Measurements from ENCODE around the gene PTPRG. TPM values are rescaled to one million over a fixed set of nuclear protein-coding genes. Genes with fewer than 3 reads are reported as not detected.

PTPRG gene
- polyA plus RNA-seq, 1 donor (not counting 4 experiments of a cell fraction or from before 2014, with no cell fraction given): 12.1 TPM

GRCh38 chr3:61577760-61578159, 16.4 kb downstream of the PTPRG start:
- Histone ChIP-seq H3K9me1 (ENCODE audit: control insufficient read depth, extremely low read depth, insufficient read depth, low read length) (no peaks in the 10 kb centered on the region), H3K4me2 (ENCODE audit: control insufficient read depth, extremely low read depth, insufficient read depth, low read depth, low read length) (no peak overlapping the region), H3K4me1 (ENCODE audit: control insufficient read depth, extremely low read depth, insufficient read depth, low read length) (peaks cover 3% of the 10 kb centered on the region), H4K20me1 (ENCODE audit: control insufficient read depth, extremely low read depth, insufficient read depth, low read length) (no peaks in the 10 kb centered on the region), H3K9me3 (ENCODE audit: control insufficient read depth, low read depth, low read length) (peaks cover 2% of the 10 kb centered on the region), H3K36me3 (ENCODE audit: control insufficient read depth in 2 of 2, extremely low read depth in 1 of 2, insufficient read depth in 2 of 2, low read length in 2 of 2) (no peaks in the 10 kb centered on the region), H3K9ac (ENCODE audit: control insufficient read depth, extremely low read depth, insufficient read depth, low read length) (no peak overlapping the region), H3K4me3 (ENCODE audit: control insufficient read depth in 2 of 3, extremely low read depth in 1 of 3, insufficient read depth in 2 of 3, low read depth in 1 of 3, low read length in 3 of 3) (no peak overlapping the region), H3K27ac (ENCODE audit: control insufficient read depth, insufficient read depth, low read length) (no peak overlapping the region), H3K27me3 (ENCODE audit: control insufficient read depth, extremely low read depth, insufficient read depth, low read length) (no peaks in the 10 kb centered on the region), H3K79me2 (ENCODE audit: control insufficient read depth, insufficient read depth, low read length) (peaks cover 48% of the 10 kb centered on the region), H2AFZ (ENCODE audit: control insufficient read depth, low read length) (no peak overlapping the region)
- DNase-seq (ENCODE audit: low read depth, low spot score): no peak
- FAIRE-seq: no peak
- dilution Hi-C loops (cut with MboI; ENCODE audit: extremely low pct_ligation_motif_present, low sequenced_read_pairs): no loop called here
- no peak for TF ChIP-seq EZH2 (IDR thresholded peaks at IDR 0.05; ENCODE audit: low read length)
- TF ChIP-seq, protein P1, sequence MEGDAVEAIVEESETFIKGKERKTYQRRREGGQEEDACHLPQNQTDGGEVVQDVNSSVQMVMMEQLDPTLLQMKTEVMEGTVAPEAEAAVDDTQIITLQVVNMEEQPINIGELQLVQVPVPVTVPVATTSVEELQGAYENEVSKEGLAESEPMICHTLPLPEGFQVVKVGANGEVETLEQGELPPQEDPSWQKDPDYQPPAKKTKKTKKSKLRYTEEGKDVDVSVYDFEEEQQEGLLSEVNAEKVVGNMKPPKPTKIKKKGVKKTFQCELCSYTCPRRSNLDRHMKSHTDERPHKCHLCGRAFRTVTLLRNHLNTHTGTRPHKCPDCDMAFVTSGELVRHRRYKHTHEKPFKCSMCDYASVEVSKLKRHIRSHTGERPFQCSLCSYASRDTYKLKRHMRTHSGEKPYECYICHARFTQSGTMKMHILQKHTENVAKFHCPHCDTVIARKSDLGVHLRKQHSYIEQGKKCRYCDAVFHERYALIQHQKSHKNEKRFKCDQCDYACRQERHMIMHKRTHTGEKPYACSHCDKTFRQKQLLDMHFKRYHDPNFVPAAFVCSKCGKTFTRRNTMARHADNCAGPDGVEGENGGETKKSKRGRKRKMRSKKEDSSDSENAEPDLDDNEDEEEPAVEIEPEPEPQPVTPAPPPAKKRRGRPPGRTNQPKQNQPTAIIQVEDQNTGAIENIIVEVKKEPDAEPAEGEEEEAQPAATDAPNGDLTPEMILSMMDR (optimal IDR thresholded peaks at IDR 0.05 in 1 of 3, IDR thresholded peaks at IDR 0.05 in 1 of 3, conservative IDR thresholded peaks at IDR 0.05 in 1 of 3; ENCODE audit: extremely low read depth in 1 of 3, insufficient read depth in 2 of 3, low read length in 3 of 3): no peak

DNA sequence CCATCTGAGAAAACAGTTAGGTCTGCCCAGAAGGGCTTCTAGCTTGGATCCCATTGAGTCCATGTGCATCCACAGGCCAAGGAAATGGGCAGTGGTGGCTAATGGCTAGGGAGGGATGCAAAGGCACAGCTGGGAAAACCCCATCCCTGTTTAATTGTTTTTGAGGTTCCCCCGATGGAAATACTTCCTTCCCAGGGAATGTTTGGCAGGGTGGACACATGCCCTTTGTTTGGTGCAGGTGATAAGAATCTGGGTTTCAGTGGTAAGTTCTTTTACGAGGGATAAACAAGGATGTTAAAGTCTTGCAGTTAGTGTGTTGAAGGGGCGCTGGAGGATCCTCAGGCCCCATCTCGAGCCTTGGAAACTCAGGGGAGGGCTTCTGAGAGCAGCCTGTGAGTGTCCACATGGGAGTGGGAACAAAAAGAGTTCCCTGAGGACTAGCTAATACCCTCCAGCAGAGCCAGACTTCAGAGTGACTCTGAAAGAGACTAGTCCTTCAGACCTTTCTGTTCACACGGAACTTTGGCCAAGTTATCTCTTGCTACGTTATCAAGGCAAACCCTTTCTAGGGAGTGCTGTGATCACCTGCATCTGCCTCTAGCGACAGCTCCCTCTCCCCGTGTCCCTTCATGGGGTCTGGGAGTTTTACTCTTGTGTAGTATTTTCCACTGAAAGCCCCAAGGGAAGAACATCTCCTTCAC, 17.4 kb downstream of the PTPRG start:
- Histone ChIP-seq H3K9me3 (ENCODE audit: control insufficient read depth, low read depth, low read length) (peaks cover 2% of the 10 kb centered on the region), H2AFZ (ENCODE audit: control insufficient read depth, low read length) (no peak overlapping the region), H3K27me3 (ENCODE audit: control insufficient read depth, extremely low read depth, insufficient read depth, low read length) (no peaks in the 10 kb centered on the region), H3K4me2 (ENCODE audit: control insufficient read depth, extremely low read depth, insufficient read depth, low read depth, low read length) (no peak overlapping the region), H3K79me2 (ENCODE audit: control insufficient read depth, insufficient read depth, low read length) (peaks cover 45% of the 10 kb centered on the region), H4K20me1 (ENCODE audit: control insufficient read depth, extremely low read depth, insufficient read depth, low read length) (no peaks in the 10 kb centered on the region), H3K9me1 (ENCODE audit: control insufficient read depth, extremely low read depth, insufficient read depth, low read length) (no peaks in the 10 kb centered on the region), H3K4me1 (ENCODE audit: control insufficient read depth, extremely low read depth, insufficient read depth, low read length) (peaks cover 3% of the 10 kb centered on the region), H3K9ac (ENCODE audit: control insufficient read depth, extremely low read depth, insufficient read depth, low read length) (no peak overlapping the region), H3K36me3 (ENCODE audit: control insufficient read depth in 2 of 2, extremely low read depth in 1 of 2, insufficient read depth in 2 of 2, low read length in 2 of 2) (no peaks in the 10 kb centered on the region), H3K4me3 (ENCODE audit: control insufficient read depth in 2 of 3, extremely low read depth in 1 of 3, insufficient read depth in 2 of 3, low read depth in 1 of 3, low read length in 3 of 3) (no peak overlapping the region), H3K27ac (ENCODE audit: control insufficient read depth, insufficient read depth, low read length) (no peak overlapping the region)
- no peak for TF ChIP-seq EZH2 (IDR thresholded peaks at IDR 0.05; ENCODE audit: low read length)
- TF ChIP-seq, protein P1 (optimal IDR thresholded peaks at IDR 0.05 in 1 of 3, IDR thresholded peaks at IDR 0.05 in 1 of 3, conservative IDR thresholded peaks at IDR 0.05 in 1 of 3; ENCODE audit: extremely low read depth in 1 of 3, insufficient read depth in 2 of 3, low read length in 3 of 3): no peak
- DNase-seq (ENCODE audit: low read depth, low spot score): no peak
- dilution Hi-C loops (cut with MboI; ENCODE audit: extremely low pct_ligation_motif_present, low sequenced_read_pairs): no loop called here
- no peak for FAIRE-seq

Data from keratinocyte (primary cell).